Smooth muscle cell of the brain vasculature (primary cell): ENCODE measurements around the gene PTPRQ.
A peak's percentile ranks its signal among the peaks of the same experiment; 100 is the strongest.

Experiments
- DNase-seq: peaks from one replicate; pipeline ENCODE4 v3.0.0-alpha.2; 2012; ENCODE audit warnings: low read depth, low spot score

Gene PTPRQ

DNA sequence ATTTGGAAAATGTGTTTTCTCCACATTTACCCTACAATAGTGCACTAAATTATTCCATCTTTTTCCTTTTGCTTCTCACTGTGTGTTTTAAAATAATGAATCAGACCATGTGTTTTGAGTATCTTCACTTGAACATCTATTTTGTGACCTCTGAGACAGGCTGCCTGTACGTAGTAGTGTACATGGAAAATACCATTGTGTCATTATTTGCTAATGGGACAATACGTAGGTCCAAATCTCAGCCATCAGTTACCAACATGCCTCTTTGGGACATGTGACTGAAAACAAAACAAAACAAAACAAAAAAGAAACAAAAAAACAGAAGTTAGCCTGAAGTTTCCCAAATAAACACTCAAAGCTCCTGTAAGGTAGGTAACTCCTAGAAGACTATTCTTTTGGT is 256.3 kb downstream of the PTPRQ start:
- no peak for DNase-seq

DNA sequence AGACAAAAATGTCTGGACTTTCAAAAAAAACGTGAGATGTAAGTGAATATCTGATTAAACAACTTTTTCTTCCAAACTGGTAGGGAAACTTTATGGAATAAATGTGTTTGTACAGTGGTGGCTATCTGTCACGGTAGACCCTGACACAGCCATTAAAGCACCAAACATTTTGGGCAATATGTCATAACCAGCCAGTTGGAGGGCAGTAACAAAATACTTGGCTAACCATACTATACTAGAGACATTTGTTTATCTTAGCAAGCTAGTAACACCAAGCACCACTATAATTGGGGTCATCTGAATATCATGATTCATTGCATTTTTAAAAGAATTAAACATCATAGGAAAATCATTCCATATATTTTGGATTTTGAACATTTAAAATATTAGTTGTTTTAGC is 257.4 kb downstream of the PTPRQ start:
- DNase-seq = no peak

DNA sequence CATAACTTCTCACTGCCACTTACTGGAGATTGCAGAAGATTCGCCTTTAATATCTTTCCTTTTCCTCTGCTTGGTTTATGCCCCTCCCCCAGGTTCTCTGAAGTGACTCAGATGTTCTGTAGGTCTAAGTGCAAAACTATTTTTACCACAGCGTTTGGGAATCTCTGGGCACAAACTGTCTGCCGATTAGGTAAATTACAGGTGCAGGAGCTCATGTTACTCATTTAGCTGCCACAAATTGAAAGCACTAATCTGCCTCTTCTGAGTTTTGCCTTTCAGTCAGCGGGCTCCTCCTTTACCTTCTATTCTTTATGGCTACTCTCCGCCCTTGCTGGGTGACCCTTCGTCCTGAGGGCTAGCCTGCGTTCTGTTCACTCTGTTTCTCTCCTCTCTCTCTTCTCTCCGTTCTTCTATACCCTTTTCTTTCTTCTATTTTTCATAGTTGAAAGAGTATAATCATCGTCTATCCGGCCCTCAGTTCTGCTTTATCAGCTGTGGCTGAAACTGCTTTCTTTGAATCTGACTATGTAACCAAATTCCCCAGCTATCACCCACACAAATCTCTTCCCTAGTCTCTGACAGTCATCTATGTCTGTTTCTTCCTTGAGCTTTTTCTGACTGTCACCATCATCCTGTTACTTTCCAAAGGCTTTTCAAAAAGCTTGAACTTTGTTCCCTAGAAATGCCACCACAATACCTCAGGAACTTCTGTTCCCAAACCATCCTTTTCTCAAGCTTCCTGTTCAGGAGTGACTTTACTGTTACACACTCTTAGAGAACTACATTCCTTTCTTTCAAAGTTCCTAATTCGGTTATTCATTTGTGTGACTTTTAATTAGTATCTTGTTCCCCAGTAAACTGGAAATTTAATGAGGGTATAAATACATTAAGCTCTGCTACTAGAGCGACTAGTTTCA is 259.1 kb downstream of the PTPRQ start:
- peak; percentile 9 for DNase-seq

DNA sequence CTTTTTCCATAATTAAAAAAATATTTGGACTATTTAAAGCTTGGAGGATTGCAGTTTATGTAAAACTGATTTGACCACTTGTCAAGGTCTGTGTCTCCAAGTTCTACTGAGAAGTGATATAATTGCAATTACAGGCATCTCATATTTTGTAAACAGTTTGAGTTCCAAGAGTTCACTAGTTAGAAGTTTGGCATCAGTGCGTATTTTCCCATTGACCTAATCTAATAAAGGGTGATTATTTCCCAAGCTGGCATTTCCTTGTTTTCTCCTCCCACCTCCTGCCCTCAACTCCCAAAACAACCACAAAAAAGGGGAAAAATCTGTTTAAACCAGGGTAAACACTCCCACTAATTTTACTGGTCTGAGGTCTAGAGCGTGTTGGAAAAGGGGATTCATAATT is 260.4 kb downstream of the PTPRQ start:
- DNase-seq = no peak

DNA sequence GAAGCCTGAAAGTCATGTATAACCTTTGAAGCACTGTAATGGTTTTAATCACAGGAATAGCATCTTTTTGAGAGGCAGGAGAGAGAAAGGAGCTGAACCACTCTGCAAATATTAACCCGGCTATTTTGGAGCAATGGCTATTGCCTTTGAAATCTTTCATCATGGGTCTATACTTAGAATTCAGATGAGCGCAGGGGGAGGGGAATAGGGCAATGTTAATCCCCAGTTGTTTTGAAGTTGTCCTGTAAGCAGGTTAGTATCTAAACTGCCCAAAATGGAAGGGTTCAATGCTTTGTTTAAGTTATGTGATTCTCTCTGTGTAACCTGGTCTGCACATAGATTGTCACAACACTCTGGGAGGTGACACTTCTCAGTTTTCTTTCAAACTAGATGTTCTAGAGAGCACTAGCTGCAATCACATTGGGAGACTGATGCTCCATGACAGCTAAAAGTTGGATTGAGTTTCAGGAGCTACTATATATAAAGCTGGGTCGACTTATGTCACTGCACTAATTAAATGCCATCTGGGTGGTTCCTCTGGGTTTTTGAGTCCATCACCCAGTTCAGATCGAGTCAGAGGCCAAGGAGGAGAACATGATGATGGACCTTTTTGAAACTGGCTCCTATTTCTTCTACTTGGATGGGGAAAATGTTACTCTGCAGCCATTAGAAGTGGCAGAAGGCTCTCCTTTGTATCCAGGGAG is 263.2 kb downstream of the PTPRQ start, which contains the start of gene MYF6:
MYF6 (plus strand) TSS at position 509 of the 704 bp plus-strand sequence; CDS start at position 595, 86 bp downstream.
- no peak for DNase-seq

DNA sequence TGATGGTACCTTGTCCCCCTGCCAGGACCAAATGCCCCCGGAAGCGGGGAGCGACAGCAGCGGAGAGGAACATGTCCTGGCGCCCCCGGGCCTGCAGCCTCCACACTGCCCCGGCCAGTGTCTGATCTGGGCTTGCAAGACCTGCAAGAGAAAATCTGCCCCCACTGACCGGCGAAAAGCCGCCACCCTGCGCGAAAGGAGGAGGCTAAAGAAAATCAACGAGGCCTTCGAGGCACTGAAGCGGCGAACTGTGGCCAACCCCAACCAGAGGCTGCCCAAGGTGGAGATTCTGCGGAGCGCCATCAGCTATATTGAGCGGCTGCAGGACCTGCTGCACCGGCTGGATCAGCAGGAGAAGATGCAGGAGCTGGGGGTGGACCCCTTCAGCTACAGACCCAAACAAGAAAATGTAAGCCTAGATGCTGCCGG is 263.8 kb downstream of the PTPRQ start:
- no peak for DNase-seq

DNA sequence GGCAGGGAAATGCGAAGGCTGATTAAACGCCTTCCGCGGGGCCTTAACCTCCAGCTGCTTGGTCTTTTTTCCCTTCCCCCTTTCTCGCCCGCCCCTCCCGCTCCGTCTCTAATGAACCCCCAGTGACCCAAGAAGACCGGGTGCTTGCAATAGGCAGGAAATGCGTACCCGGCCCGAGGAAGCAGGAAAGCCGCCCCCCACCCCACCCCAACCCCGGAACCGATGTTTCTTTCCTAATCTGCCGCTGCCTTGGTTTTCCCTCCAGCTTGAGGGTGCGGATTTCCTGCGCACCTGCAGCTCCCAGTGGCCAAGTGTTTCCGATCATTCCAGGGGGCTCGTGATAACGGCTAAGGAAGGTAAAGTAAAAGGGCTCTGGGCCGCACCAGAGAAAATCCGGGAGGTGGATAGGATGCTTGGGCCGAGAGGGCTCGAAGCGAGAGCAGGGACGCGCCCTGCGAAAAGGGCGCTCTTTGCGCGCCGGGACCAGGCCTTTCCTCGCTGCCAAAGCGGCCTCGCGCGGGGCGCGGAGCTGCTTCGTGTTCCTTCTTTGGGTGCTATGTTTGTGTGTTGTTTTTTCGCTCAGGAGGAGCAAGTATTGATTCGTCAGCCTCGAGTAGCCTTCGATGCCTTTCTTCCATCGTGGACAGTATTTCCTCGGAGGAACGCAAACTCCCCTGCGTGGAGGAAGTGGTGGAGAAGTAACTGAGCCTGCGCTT is 264.4 kb downstream of the PTPRQ start:
- DNase-seq = no peak

DNA sequence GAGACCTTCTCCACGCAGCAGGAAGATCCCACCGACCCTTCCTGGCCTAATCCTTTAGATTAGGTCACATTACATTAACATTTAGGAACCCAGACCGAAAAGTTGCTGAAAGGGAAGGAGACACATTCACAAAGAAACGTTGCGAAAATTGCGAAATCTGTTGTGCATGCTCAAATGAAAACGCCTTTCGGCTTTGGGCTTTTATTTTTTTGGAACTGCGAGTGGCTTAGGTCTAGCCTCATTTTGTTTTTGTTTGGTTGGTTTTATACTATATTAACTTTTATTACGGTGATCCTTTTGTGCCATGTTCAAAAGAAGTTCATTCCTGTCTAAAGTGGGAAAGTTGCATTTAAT is 264.9 kb downstream of the PTPRQ start:
- no peak for DNase-seq

DNA sequence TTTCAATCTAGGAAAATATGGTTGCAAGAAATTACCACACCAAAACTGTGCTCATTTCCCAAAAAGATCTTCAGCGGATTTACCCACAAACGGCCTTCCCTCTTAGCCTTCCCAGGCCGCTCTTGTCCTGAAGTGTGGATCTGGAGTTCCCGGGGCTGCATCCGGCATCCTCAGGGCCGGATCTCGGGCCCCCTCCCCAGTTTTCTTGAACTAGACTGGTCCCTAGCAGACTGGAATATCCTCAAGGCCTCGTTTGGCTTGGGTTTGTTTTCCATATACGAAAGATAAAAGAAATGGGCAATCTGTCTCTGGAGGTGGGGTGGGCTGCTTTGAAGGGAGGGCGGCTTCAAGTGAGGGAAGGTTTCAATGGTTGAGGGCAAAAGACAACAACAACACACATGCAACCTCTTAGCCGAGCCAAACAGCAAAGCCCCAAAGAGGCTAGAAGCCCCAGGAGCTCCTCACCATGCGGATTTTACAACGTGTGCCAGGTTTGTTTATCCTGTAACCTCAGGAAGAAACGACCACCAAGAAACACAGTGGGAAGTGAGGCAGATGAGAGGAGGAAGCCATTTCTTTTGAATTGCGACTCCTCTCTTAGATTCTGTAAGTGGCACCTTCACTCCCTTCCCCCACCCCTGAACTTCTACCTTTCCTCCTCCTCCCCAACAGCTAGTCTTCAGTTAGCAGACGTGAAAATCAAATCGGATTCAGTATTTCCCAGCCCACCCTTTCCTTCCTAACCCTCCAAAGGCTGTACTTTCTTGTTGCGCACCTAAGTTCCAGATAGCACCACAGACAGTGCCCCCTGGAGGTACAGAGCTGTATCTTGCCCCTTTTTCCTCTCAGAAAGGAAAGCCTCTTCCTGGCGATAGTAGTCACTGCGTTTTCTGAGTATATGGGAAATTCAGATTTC is 266.0 kb downstream of the PTPRQ start:
- no peak for DNase-seq

DNA sequence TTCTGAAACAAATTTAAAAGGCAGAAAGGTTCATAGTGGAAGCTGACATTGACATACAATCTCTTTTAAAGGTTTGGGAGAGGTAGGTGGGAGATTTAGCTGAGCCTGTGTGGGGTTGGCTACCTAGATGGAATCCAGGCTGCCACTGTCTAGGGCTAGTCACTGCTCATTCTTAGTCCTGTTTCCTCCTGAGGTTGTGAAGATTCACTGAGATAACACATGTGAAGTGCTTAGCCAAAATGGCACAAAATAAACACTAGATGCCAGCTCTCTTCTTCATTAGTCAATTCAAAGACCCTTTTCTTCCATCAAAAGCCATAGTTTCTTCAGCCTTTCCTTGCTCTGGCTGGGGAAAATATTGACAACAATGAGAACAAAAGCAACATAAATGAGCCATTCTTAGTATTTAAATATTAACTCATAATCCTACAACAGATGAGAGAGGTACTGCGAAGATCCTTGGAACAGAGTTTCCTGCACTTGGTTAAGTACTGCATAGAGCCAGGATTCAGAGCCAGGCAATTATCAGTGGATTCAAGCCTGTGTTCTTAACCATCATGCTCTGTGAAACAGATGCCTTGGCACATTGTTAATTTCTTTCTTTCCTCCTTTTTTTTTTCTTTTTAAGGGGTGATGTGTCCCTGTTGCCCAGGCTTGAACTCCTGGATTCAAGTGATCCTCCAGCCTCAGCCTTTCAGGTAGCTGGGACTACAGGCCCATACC is 266.9 kb downstream of the PTPRQ start:
- no peak for DNase-seq

DNA sequence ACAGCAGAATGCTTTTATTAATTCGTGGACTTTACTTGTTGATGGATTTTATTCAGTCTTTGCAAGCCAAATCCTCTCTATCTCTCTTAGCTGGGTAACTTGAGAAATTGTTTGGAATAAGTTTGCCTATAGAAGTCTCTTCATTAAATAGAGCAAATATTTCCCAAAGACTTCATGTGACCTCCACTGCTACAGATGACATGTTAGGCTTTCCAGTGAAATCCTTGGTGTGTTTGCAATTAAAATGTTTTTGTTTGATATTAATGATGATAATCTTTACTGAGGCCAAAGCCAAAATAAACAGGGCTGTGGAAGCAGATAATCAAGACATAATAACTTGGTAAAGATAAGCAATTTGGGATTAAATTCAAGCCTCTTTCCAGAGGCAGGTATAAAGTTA is 267.8 kb downstream of the PTPRQ start:
- DNase-seq = no peak

DNA sequence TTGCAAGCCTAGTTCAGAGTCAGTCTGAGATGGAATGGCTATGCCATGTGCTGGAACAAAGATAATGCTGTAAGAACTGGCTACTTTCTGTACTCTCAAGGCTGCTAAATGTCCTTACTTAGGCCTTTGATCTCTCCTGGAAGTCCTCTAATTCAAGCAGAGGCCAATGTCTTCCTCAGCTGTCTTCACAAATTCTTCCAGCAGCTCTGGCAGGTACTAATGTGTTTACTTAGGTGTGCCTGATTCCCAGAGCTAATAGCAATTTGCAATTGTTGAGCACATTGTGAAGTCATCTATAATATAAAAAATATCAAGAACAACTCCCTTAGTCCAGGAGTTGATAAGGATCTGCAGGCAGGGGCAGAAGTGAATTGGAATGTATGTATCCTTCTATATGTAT is 268.8 kb downstream of the PTPRQ start:
- no peak for DNase-seq

DNA sequence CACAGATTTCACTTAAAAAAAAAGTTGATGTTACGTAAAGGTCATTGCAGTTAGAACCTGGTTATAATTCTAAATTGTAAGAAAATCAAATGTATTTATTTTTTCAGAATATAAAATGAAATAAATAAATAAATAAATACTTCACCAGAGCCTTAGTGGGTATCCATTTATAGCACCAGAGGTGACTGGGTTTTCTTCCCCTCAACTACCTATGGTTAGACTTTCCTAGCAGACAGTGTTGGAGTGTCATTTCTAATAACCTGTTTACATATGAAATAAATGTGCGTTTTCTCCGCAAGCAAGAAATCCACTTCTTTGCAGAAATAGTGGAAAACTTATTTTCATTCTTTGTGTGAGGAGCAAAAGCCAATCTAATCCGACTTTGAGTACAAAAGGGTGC is 269.4 kb downstream of the PTPRQ start:
- DNase-seq = no peak

DNA sequence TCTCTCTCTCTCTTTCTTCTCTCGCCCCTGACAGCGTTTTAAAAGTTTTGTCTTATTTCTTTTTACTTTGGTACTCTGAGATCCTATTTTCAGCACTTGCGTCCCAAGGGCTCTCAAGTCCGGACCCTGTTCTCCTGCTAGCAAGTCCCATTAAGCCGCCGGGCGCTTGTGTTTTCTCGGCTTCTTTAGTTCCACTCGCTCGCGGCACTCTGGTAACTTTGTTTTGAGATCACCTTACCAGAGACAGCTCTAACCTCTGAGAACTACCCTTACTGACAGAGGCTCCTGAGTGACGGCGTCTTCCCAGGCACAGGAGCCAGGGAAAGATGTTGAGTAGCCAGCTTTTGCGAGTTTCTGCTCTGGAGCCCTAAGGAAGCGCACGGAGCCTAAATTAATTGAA is 270.0 kb downstream of the PTPRQ start:
- DNase-seq = no peak

DNA sequence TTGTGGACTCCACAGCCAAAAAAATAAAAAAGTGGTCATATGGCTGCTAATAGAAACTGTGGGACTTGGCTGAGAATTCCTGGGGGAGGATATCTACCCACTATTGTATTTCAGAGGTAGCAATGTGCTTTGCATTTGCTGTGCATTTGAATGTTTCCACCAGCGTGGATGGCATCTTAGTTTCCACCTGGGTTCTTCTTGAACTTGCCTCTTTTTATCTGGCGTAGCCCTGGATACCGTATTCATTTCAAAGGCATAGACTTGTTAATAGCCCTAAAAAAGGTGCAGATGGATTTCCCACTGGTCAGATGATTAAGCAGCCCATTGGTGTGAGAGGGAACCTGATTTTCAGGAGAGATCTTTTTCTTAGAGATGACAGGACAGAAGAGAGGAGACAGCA is 270.8 kb downstream of the PTPRQ start:
- no peak for DNase-seq

DNA sequence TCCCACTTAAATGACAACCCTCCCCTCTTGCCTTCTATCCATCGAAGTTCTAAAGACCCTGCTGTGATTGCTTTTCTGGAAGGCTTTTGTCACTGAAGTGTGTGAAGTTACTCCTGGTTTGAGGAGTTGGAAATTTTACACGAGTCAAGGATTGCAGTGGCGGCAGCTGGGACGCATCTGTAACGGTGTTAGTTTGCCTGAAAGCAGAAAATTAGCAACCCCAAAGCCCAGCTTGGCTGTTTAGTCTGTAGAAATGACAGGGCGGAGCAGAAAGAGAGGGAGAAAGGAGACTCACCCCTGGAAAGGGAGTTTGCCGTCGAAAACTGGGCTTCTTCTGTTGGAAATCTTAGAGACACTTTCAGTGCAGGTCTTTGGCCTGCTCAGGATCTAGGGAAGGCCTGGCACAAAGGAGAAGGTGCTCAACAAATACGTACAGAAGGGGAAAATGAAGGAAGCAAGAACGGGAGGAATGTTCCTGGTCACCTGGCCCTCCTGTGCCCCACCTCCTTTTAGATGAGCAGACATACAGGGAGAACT is 271.7 kb downstream of the PTPRQ start:
- DNase-seq = no peak

DNA sequence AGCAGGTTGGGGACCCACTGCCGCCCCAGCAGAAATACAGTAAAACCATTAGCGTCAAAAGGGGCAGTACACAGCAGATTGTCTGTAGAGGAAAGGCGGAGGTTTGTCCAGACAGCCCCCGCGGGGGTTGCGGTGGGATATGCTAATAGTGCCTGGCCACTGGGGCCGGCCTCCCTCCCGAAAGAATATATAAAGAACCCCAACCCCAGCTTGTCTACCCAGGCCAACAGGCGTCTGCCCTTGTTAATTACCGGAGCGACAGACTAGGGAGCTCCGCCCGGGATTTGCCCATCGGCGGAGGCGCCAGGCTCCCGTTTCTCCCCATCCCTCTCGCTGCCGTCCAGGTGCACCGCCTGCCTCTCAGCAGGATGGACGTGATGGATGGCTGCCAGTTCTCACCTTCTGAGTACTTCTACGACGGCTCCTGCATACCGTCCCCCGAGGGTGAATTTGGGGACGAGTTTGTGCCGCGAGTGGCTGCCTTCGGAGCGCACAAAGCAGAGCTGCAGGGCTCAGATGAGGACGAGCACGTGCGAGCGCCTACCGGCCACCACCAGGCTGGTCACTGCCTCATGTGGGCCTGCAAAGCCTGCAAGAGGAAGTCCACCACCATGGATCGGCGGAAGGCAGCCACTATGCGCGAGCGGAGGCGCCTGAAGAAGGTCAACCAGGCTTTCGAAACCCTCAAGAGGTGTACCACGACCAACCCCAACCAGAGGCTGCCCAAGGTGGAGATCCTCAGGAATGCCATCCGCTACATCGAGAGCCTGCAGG is 272.8 kb downstream of the PTPRQ start, which contains the start of gene MYF5:
MYF5 (plus strand) TSS at position 217 of the 774 bp plus-strand sequence; CDS start at position 369, 152 bp downstream.
- no peak for DNase-seq

DNA sequence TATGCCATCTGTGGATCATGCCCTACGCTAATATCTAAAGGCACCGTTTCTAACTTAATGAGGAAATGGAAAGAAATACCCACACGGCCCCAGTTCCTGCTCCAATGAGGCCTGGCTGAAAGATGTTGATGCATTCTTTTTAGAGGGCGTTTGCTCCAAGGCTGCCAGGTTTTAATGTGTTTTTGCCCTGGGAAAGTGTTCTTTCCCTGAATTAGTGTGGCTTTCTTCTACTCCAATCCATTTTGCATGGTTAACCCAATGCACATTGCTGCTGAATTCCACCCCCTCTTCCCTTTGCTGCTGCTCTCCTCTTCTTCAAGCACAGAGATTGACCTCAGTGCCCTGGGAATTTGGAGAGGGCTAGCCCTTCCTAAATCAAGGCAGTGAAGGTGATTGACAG is 273.8 kb downstream of the PTPRQ start:
- DNase-seq = no peak

DNA sequence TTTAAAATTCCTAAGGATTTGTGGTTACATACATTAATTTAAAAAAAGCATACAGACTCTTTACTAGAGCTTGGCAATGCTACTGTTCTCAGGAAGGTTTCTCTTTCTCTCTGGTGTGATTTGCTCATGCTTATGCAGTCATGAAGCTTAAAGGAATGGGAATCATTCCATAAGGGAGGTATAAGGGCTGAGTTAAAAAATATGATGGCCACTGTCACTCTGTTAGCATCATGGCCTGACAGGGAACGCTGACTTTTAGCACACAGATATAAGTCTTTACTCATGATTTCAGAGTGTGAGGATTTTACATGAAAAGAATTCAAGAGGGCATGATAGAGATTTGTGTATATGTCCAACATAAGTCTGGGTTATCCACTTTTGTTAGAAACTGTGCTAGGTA is 276.5 kb downstream of the PTPRQ start:
- DNase-seq = no peak
